HAP-1 (cell line): ENCODE measurements around the gene GDF15.

Experiments used
- DNase-seq, 2 experiments: peaks; one replicate each; pipeline ENCODE4 v3.0.0-alpha.2; 2016 to 2020; ENCODE audit warnings: low spot score in 2 of 2
- H3K27me3 ChIP-seq: fragments of 250-450 bp; sonication (Bioruptor Pico); 2 replicates; pipeline ENCODE4 v1.5.1; 2020; ENCODE audit warnings: low read depth, mild to moderate bottlenecking, moderate library complexity
- H3K36me3 ChIP-seq: fragments of 250-450 bp; sonication (Bioruptor Pico); replicated peaks from 2 replicates; pipeline ENCODE4 v1.5.1; 2020; ENCODE audit warnings: mild to moderate bottlenecking
- H3K4me1 ChIP-seq: fragments of 250-450 bp; sonication (Bioruptor Pico); 2 replicates; pipeline ENCODE4 v1.5.1; 2020; ENCODE audit warnings: mild to moderate bottlenecking
- H3K4me3 ChIP-seq: fragments of 250-450 bp; sonication (Bioruptor Pico); 2 replicates; pipeline ENCODE4 v1.5.1; 2020; ENCODE audit warnings: mild to moderate bottlenecking, moderate library complexity
- H3K9me3 ChIP-seq: fragments of 250-450 bp; sonication (Bioruptor Pico); 2 replicates; pipeline ENCODE4 v1.5.1; 2020; ENCODE audit warnings: mild to moderate bottlenecking, moderate library complexity
- in situ Hi-C: fragments of 300-500 bp; cut with MboI; formaldehyde crosslinking; loops from 3 replicates; pipeline ENCODE4 v1.14.3; 2020; ENCODE audit warnings: low sequenced_read_pairs, inconsistent platforms, mixed read lengths

The GDF15 gene

DNA sequence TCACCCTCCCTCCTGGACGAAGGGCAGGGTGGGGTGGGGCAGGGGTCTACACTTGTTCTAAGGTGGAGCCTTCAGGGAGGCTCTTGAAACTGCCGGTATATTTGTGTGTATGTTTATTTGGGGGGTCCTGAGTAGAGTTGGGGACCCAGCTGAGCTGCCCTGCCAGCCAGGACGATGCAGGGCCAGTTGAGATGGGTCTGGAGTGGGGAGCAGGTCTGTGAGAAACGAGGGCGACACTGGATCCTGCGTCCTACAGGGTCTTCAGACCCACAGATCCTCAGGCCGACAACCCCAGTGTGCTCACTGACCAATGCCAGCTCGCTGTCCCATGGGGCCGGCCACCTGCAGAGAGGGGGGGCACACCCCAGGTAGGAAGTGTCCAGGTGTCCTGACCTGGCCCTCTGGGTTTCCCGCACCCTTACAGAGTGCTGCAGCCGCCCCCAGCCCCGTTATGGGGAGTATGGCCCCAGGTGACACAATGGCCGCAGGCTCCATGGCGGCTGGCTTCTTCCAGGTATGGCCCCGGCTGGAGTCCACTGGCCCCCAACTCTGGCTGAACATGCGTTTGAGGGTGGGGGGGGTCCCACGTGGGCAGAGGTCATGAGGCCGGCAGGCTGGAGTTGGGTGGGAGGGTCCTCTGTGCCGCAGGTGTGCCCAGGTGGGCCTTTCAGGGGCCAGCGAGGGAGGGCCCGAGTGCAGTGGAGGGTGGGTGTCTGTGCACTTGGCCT, 44.6 kb downstream of the GDF15 start:
- DNase-seq, result no peak
- Histone ChIP-seq H3K4me3 (no peak overlapping the region), H3K36me3 (peaks cover 21% of the 10 kb centered on the region), H3K27me3 (no peaks in the 10 kb centered on the region), H3K4me1 (peaks cover 6% of the 10 kb centered on the region; the same call in 1 of the 2 replicates), H3K9me3 (no peaks in the 10 kb centered on the region)
- in situ Hi-C loops, result no loop called here

DNA sequence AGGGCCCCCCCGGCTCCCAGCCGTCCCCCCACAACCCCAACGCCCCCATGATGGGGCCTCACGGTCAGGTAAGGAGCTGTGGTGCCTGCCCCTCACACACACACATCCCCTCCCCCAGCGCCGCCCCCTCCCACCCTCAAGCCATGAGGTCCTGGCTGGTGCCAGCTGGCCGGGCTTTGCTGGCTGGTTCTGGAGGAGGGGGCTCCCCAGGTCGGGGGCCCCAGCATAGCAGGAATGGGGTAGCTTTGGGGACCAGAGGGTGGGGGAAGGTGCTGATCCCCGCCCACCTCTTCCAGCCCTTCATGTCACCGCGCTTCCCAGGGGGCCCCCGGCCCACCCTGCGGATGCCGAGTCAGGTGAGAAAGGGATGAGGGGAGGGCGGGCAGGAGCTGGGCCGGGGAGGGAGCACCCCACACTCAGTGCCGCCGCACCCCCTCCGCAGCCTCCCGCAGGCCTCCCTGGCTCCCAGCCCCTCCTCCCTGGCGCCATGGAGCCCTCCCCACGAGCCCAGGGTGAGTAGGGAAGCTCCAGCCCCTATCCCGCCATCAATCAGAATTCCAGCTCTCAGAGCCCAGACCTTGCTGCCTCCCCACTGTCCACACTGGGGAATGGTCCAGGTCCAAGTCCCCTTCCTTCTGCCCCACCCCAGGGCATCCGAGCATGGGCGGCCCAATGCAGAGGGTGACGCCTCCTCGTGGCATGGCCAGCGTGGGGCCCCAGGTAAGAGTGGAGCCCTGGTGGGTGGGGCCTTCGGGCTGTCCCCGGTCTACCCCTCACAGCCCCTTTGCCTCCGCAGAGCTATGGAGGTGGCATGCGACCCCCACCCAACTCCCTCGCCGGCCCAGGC, 45.6 kb downstream of the GDF15 start:
- H3K4me3 ChIP-seq, result no peak overlapping the region
- no peaks in the 10 kb centered on the region for H3K9me3 ChIP-seq
- DNase-seq, result no peak
- in situ Hi-C loops, result no loop called here
- peaks cover 7% of the 10 kb centered on the region for H3K4me1 ChIP-seq
- no peaks in the 10 kb centered on the region for H3K27me3 ChIP-seq
- H3K36me3 ChIP-seq, result peaks cover 31% of the 10 kb centered on the region

DNA sequence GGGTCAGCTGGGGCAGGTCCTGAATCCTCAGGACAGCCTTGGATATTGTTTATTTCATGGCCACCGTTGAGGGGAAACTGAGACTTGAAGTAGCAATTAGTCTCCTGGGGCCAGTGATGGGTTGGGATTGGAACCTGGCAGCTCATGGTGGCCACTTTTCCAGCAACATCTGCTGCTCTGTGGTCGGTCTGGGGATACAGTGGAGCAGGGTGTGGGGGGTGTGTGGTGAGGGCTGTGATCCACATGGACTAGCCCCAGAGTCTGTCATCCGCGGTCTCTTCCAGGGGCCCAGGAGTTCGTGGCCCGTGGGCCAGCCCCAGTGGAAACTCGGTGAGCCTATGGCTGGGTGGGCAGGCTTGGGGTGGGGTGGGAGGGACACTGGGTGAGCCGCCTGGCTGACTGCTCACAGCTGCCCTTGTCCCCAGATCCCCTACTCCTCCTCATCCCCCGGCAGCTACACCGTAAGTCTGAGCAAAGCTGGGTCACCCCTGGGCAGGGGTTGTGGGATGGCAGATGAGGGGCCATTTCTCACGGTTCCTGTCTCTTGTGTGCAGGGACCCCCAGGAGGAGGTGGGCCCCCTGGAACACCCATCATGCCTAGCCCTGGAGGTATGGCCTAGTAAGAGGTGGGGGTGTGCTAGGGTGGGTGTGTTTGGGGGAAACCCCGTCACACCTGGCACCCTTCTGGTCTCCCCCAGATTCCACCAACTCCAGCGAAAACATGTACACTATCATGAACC, 46.5 kb downstream of the GDF15 start:
- Histone ChIP-seq H3K9me3 (no peaks in the 10 kb centered on the region), H3K4me3 (no peak overlapping the region), H3K36me3 (peaks cover 31% of the 10 kb centered on the region), H3K4me1 (peaks cover 10% of the 10 kb centered on the region), H3K27me3 (no peaks in the 10 kb centered on the region)
- no peak for DNase-seq
- in situ Hi-C loops, result no loop called here

DNA sequence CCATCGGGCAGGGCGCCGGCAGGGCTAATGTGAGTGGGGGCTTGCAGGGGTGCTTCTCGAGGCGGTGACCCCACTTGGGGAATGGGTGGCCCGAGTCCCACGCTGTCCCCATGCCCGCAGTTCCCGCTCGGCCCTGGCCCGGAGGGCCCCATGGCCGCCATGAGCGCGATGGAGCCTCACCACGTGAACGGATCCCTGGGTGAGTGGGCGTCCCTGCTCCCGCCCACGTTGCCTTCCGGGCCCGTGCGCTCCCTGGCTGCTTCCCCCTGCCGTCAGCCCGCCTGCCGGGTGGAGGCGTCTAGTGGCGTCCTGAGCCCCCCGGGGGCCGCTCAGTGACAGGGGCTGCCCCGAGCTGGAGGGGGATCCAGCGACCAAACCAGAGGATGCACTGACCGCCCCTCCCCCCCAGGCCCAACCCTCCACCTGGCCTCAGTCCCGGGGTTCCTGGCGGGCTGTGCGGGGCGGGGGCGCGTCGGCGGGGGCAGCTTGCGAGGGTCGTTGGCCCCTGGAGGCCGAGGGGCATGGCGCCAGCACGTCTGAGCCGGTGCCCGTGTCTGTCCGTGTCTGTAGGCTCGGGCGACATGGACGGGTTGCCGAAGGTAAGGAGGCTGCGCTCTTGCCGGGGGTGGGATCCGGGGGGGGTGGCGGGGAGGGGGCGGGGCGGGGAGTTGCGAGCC, 47.2 kb downstream of the GDF15 start:
- in situ Hi-C loops, result no loop called here
- H3K4me1 ChIP-seq, result peaks cover 11% of the 10 kb centered on the region
- no peaks in the 10 kb centered on the region for H3K9me3 ChIP-seq
- DNase-seq, result no peak
- H3K36me3 ChIP-seq, result peaks cover 31% of the 10 kb centered on the region
- H3K4me3 ChIP-seq, result no peak overlapping the region
- H3K27me3 ChIP-seq, result no peaks in the 10 kb centered on the region

DNA sequence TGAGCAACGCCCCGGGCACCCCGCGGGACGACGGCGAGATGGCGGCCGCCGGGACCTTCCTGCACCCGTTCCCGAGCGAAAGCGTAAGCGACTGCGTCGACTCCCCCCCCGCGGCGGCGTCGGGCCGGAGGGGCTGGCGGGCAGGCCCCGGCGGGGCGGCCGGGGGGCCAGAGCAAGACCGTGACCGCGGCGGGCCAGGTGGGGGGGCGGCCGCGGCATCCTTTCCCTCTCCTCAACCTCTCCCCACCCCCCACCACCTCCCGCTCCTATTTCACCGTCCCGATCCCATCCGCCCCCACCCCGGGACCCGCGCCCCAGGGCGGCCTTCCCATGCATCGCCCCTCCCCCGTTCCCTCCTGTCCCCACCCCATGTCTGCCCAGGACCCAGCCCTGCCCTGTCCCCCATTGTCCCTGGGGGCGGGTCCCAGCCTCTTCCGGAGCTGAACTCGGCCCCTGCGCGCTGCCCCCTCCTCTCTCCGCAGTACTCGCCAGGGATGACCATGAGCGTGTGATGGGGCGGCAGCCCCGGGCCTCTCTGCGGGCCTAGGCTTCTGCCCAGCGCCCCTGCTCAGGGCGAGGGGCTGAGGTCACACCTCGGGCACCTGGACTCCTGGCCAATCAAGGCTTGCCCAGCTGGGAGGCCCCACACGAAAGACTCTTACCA, 47.9 kb downstream of the GDF15 start:
- Histone ChIP-seq H3K4me1 (peaks cover 14% of the 10 kb centered on the region), H3K27me3 (no peaks in the 10 kb centered on the region), H3K36me3 (peaks cover 28% of the 10 kb centered on the region), H3K9me3 (no peaks in the 10 kb centered on the region), H3K4me3 (no peak overlapping the region)
- no peak for DNase-seq
- in situ Hi-C loops, result no loop called here

DNA sequence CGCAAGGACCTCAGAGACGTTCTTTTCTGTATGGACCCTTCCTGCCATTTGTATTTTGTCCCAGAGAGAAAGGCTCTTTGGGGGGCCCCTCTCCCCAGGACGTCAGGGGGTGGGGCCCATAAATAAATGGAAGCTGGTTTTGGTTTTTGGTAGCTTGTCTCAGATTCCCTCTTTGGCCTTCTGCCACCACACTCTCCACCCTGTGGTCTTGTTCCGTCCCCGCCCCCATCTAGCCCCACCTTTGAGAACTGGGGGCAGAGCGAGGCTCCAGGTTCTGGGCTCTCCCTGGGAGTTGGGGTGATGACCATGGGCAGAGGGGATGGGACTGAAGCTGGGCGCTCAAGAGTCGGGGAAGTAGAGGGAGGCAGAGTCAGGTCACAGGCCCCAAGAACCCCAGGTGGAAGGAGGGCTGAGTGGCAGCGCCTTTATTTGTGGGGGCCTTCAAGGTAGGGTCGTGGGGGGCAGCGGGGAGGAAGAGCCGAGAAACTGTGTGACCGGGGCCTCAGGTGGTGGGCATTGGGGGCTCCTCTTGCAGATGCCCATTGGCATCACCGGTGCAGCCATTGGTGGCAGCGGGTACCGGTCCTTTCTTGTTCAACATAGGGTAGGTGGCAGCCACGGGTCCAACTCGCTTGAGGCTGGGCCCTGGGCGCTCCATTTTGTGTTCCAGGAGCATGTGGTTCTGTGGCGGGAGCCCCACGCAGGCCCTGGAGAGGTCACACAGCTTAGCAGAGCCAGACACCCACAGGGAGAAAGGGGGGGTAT, 48.6 kb downstream of the GDF15 start:
- H3K36me3 ChIP-seq, result peaks cover 28% of the 10 kb centered on the region
- no peaks in the 10 kb centered on the region for H3K27me3 ChIP-seq
- H3K4me3 ChIP-seq, result no peak overlapping the region
- no peak for DNase-seq
- H3K4me1 ChIP-seq, result peaks cover 16% of the 10 kb centered on the region
- in situ Hi-C loops, result no loop called here
- H3K9me3 ChIP-seq, result no peaks in the 10 kb centered on the region

DNA sequence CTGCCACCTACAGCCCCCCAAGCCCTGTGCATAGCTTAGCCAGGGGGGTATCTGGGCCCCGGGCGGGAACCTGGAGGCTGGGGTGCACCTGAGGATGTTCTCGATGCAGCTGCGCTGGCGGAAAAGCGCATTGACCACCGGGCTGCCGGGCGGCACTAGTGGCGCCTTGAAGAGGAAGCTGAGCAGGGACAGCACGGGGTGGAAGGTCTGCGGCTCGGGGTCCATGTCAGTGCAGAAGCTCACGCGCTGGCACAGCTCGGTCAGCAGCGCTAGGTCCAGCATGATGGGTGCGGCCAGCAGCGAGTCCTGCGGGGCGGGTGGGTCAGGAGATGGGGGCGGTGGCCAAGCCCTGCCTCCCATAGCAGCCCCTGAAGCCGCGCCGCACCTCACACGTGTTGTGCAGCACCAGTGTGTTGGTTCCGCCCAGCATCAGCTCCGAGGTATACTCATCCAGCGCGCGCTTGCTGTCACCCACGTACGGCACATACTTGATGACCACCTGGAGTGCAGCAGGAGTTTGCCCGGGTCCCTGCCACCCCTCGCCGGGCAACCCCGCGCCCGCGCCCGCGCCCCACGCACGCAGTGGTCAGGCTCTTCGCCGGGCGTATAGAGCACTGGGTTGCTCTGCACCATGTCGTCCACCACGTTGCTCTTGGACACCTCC, 49.4 kb downstream of the GDF15 start:
- peaks cover 28% of the 10 kb centered on the region for H3K36me3 ChIP-seq
- no peak overlapping the region for H3K4me3 ChIP-seq
- no peaks in the 10 kb centered on the region for H3K9me3 ChIP-seq
- in situ Hi-C loops, result no loop called here
- DNase-seq, result no peak
- no peaks in the 10 kb centered on the region for H3K27me3 ChIP-seq
- peaks cover 21% of the 10 kb centered on the region for H3K4me1 ChIP-seq

DNA sequence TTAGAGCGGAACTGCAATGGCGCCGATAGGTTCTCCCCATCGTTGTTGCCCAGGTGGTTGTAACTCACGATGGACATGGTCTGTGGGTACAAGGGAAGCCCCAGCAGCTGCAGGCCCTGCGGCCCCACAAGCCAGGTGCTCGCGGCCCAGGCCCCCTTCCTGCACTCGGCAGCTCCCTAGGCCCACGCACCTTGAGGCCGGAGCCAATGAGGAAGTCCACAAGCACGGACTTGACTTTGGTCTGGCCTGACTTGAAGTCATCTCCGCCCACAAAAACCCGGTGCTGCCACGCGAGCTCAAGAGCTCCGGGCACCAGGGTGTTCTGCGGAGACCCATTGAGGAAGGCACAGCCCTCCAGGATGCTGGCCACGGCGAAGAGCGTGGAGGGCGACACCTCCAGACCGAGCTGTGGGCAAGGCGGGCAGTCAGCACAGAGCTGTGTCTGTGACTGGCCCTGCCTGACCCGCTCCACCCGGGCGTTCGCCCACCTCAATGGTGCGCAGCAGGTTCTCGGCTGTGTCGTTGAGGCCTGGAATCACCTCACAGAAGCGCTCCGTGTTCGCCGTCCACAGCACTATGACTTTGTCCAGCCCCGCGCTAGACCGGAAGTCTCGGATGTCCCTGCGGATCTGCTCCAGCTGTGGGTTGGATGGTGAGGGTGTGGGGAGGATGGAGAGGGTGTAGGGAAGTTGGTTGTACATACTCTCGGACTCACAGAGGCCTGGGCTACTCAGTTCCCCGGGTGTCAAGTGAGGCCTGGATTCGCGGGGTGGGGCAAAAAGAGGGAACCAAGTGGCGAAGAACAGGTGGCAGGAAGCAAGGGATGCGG, 50.1 kb downstream of the GDF15 start:
- Histone ChIP-seq H3K4me1 (peaks cover 21% of the 10 kb centered on the region), H3K9me3 (no peaks in the 10 kb centered on the region), H3K27me3 (no peaks in the 10 kb centered on the region), H3K4me3 (peak overlapping the region; percentile 62), H3K36me3 (peaks cover 28% of the 10 kb centered on the region)
- in situ Hi-C loops, result no loop called here
- no peak for DNase-seq

DNA sequence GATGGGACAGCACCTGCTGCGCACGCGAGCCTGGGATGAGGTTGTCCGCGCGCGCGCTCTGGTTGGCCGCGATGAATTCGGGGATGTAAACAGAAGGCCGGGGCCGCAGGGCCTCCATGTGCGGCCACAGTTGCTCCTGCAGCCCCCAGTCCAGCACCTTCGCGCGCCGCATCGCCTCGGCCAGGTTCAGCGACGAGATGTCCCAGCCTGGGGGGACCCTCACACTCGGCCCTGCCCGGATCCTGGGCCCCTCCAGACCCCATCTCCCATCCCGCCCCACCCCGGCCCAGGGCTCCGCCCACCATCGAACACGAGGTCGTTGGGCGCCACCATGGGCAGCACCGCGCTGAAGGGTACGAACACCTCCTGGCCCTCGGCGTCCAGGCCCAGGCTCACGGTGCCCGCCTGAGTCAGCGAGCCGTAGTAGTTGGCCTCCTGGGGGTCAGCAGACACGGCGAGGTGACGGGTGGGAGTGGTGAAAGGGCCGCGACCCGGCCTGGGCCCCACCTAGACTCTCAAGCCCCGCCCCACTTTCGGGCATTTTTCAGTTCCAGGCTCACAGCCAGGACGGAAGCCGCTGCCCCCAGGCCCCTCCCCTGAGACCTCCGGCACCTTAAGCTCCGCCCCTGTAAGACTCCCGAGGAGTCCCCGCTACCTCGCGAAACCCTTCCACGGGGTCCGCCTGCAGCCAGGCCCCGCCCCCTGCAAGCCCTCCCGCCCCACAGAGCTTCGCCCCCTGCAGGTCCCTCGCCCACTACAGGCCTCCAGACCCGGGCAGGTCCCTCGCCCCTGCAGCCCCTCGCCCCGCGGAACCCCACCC, 50.9 kb downstream of the GDF15 start:
- H3K36me3 ChIP-seq, result peaks cover 28% of the 10 kb centered on the region
- no peaks in the 10 kb centered on the region for H3K9me3 ChIP-seq
- no peaks in the 10 kb centered on the region for H3K27me3 ChIP-seq
- DNase-seq, result peak; percentile 85 to 98
- H3K4me1 ChIP-seq, result peaks cover 21% of the 10 kb centered on the region
- in situ Hi-C loops, result no loop called here
- H3K4me3 ChIP-seq, result peak overlapping the region; percentile 62

DNA sequence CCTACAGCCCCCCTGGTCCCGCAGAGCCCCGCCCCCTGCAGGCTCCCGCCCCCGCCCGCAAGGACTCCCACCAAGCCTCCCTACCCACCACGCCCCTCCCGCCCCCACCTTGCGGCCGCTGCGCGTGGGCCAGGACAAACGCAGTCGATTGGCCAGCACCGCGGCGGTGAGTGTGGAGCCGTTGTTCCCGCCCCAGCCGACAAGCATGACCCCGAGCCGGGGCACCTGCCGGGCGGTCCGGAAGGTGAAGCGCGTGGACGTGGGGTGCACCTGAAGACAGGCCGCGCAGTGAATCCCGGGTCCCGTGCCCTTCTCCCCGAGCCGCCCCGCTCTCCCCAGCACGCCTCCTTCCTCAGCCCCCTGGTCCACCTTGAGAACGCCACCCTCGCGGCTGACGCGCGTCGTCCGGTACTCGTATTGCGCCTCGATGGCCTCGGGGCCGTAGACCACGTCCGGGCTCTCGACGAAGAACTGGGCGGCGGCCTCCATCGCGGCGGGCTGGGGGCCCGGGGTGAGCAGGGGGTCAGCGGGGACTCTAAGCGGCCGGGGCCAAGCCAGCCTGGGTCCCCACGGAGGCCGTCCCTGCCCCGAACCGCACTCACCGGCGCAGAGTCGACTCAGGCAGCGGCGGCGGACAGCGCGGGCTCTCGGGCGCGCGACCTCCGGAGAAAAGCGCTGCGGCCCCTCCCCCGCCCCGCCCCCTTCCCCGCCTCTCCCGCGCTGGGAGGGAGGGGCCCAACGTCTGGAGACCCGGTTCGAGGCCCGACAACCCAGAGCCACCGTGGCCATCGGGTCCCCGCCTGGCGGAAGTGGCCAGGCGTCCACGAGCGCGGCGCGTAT, 51.8 kb downstream of the GDF15 start, which contains the start of gene ISYNA1:
TSS of gene ISYNA1 (minus strand) at position 643 of the 840 bp plus-strand sequence. CDS start at position 489, 154 bp downstream.
- in situ Hi-C loops, result no loop called here
- H3K4me1 ChIP-seq, result peaks cover 21% of the 10 kb centered on the region
- H3K9me3 ChIP-seq, result no peaks in the 10 kb centered on the region
- DNase-seq, result peak; percentile 50 to 75
- H3K36me3 ChIP-seq, result peaks cover 27% of the 10 kb centered on the region
- no peaks in the 10 kb centered on the region for H3K27me3 ChIP-seq
- H3K4me3 ChIP-seq, result peak within 1 kb of the TSS; percentile 62
